Right lobe of liver (tissue), 4 donors: ENCODE data around the gene TRIO.

ENCODE experiments used
- CTCF ChIP-seq, 4 donors: fragments of 200-600 bp in 3 of 4; fragments of 450-650 bp in 1 of 4; IDR thresholded peaks; one replicate each; pipeline versions ENCODE4 v1.5.1 to v1.8.0; 2016 to 2022; ENCODE audit warnings: antibody characterized with exemption in 4 of 4, mild to moderate bottlenecking in 2 of 4
- POLR2A ChIP-seq: fragments of 450-650 bp; IDR thresholded peaks from one replicate; pipeline ENCODE4 v1.6.1; 2017; ENCODE audit warnings: antibody characterized with exemption, mild to moderate bottlenecking
- donor health status: DM: no; HTN: no; CAD: no.
- donor health status: DM: no; HTN: no; CAD: no.
- donor health status: DM: no; HTN: yes; CAD: no.

GRCh38 chr5:14254686-14255085 lies 111.5 kb downstream of the TRIO start:
- TF ChIP-seq CTCF (IDR thresholded peaks at IDR 0.05): no peak
- TF ChIP-seq POLR2A: no peak
